RWPE1 (cell line): ENCODE results near the gene BCOR.

ENCODE experiments used
- CTCF ChIA-PET: fragments of 350-600 bp; sonication (Branson Sonifier 250); formaldehyde crosslinking; extraction: SDS; loops from one replicate; lab custom pipeline; 2021; lab: Yijun Ruan, JAX
- POLR2A ChIA-PET: fragments of 400-600 bp; formaldehyde crosslinking; extraction: SDS; loops from one replicate; lab custom pipeline; 2020; ENCODE audit warnings: antibody characterized with exemption; ENCODE audit not compliant: low non-redundant PET; lab: Yijun Ruan, JAX
- DNase-seq: peaks from one replicate; pipeline ENCODE4 v3.0.0; 2012; ENCODE audit warnings: low spot score
- H3K27ac ChIP-seq: fragments of 450-650 bp; 2 replicates; pipeline ENCODE4 v1.5.1; 2017
- TF ChIP-seq, protein P1 (sequence below): fragments of 450-650 bp; conservative IDR thresholded peaks from 2 replicates; pipeline ENCODE4 v1.5.1; 2017; ENCODE audit warnings: low read depth, mild to moderate bottlenecking

BCOR gene

GRCh38 chrX:40049084-40049641 is 48.6 kb downstream of the BCOR start:
- POLR2A ChIA-PET, result no interaction called here
- H3K27ac ChIP-seq, result no peak overlapping the region
- CTCF ChIA-PET, result no interaction called here
- TF ChIP-seq, protein P1, sequence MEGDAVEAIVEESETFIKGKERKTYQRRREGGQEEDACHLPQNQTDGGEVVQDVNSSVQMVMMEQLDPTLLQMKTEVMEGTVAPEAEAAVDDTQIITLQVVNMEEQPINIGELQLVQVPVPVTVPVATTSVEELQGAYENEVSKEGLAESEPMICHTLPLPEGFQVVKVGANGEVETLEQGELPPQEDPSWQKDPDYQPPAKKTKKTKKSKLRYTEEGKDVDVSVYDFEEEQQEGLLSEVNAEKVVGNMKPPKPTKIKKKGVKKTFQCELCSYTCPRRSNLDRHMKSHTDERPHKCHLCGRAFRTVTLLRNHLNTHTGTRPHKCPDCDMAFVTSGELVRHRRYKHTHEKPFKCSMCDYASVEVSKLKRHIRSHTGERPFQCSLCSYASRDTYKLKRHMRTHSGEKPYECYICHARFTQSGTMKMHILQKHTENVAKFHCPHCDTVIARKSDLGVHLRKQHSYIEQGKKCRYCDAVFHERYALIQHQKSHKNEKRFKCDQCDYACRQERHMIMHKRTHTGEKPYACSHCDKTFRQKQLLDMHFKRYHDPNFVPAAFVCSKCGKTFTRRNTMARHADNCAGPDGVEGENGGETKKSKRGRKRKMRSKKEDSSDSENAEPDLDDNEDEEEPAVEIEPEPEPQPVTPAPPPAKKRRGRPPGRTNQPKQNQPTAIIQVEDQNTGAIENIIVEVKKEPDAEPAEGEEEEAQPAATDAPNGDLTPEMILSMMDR, result no peak
- no peak for DNase-seq

DNA sequence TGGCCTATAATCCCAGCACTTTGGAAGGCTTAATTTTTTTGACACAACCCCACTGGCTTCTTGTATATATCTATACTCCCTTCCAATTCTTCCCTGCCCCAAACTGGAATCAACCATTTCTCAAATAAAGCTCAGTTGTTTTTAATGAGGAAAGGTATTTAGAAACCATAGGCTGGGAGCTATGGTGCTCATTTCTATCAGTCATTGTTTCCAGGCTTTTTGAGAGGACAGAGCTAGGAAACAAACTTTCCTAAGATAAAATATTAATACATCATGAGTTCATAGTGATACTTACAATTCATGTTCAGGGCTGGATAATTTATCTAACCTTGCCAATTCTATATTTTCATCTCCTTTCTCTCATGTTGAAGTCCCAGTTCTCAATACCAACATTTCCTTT is 50.3 kb downstream of the BCOR start:
- no peak for DNase-seq
- POLR2A ChIA-PET, result no interaction called here
- CTCF ChIA-PET, result no interaction called here
- TF ChIP-seq, protein P1, result no peak
- H3K27ac ChIP-seq, result no peak overlapping the region

GRCh38 chrX:40043895-40044294 is 53.9 kb downstream of the BCOR start:
- no peak for DNase-seq
- CTCF ChIA-PET, result no interaction called here
- H3K27ac ChIP-seq, result no peak overlapping the region
- POLR2A ChIA-PET, result no interaction called here
- TF ChIP-seq, protein P1, result no peak

GRCh38 chrX:40041915-40042314 is 55.8 kb downstream of the BCOR start:
- CTCF ChIA-PET, result no interaction called here

GRCh38 chrX:40040686-40041461 is 56.9 kb downstream of the BCOR start:
- TF ChIP-seq, protein P1, result no peak
- CTCF ChIA-PET, result no interaction called here
- no peak overlapping the region for H3K27ac ChIP-seq
- DNase-seq, result no peak
- POLR2A ChIA-PET, result no interaction called here

More at GRCh38 chrX:40041915-40042314, 55.8 kb downstream of the BCOR start:
- no peak for DNase-seq
- POLR2A ChIA-PET, result no interaction called here
- H3K27ac ChIP-seq, result no peak overlapping the region
- TF ChIP-seq, protein P1, result no peak

DNA sequence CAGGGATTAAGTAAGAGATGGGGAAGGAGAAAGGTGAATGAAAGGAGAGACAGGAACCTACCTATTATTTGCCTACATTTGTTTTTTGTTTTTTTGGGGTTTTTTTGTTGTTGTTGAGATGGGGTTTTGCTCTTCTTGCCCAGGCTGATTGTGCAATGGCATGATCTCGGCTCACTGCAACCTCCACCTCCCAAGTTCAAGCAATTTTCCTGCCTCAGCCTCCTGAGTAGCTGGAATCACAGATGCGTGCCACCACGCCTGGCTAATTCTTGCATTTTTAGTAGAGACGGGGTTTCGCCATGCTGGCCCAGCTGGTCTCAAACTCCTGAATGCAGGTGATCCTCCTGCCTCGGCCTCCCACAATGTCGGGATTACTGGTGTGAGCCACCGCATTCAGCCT is 57.9 kb downstream of the BCOR start:
- DNase-seq, result no peak

More for the DNA sequence above, 57.9 kb downstream of the BCOR start:
- TF ChIP-seq, protein P1, result no peak
- H3K27ac ChIP-seq, result no peak overlapping the region
- ChIA-PET CTCF (no interaction called here), POLR2A (no interaction called here)
